RWPE2 (cell line): ENCODE data around the gene SMAD7.

Experiments used
- ATAC-seq: fragments of 200-7000 bp; cut with Tn5 transposase; 3 replicates; pipeline ENCODE4 v1.9.1; 2021; ENCODE audit warnings: low read depth
- DNase-seq: peaks from one replicate; pipeline ENCODE4 v3.0.0-alpha.2; 2020; ENCODE audit warnings: low spot score
- H3K27ac ChIP-seq: fragments of 450-650 bp; 2 replicates; pipeline ENCODE4 v1.5.1; 2017; ENCODE audit warnings: mild to moderate bottlenecking; ENCODE audit not compliant: poor library complexity, severe bottlenecking
- H3K27me3 ChIP-seq: fragments of 250-450 bp; sonication (Bioruptor Pico); 2 replicates; pipeline ENCODE4 v1.5.1; 2021; ENCODE audit warnings: mild to moderate bottlenecking, moderate library complexity; ENCODE audit not compliant: insufficient read depth, poor library complexity, severe bottlenecking
- H3K36me3 ChIP-seq: fragments of 250-450 bp; sonication (Bioruptor Pico); 2 replicates; pipeline ENCODE4 v1.5.1; 2020; ENCODE audit warnings: low read depth, mild to moderate bottlenecking, moderate library complexity
- H3K4me1 ChIP-seq: fragments of 250-450 bp; sonication (Bioruptor Pico); 2 replicates; pipeline ENCODE4 v1.5.1; 2021; ENCODE audit warnings: mild to moderate bottlenecking, moderate library complexity; ENCODE audit not compliant: insufficient read depth, poor library complexity, severe bottlenecking
- H3K4me3 ChIP-seq: fragments of 250-450 bp; sonication (Bioruptor Pico); 2 replicates; pipeline ENCODE4 v1.5.1; 2021; ENCODE audit warnings: mild to moderate bottlenecking, moderate library complexity; ENCODE audit not compliant: severe bottlenecking
- H3K9me3 ChIP-seq: fragments of 250-450 bp; sonication (Bioruptor Pico); 2 replicates; pipeline ENCODE4 v1.5.1; 2021; ENCODE audit warnings: mild to moderate bottlenecking, moderate library complexity; ENCODE audit not compliant: severe bottlenecking
- CTCF ChIP-seq: fragments of 450-650 bp; IDR thresholded peaks from one replicate; pipeline ENCODE4 v1.5.1; 2017; ENCODE audit warnings: mild to moderate bottlenecking, moderate library complexity; ENCODE audit not compliant: poor library complexity, severe bottlenecking

Gene SMAD7

GRCh38 chr18:48966523-48966922 lies 15.8 kb upstream of the SMAD7 start:
- ATAC-seq: no peak
- no peak for TF ChIP-seq CTCF
- H3K9me3 ChIP-seq: no peaks in the 10 kb centered on the region
- no peaks in the 10 kb centered on the region for H3K27me3 ChIP-seq
- no peak for DNase-seq
- no peaks in the 10 kb centered on the region for H3K36me3 ChIP-seq
- no peaks in the 10 kb centered on the region for H3K4me1 ChIP-seq
- H3K4me3 ChIP-seq: no peak overlapping the region
- no peak overlapping the region for H3K27ac ChIP-seq

DNA sequence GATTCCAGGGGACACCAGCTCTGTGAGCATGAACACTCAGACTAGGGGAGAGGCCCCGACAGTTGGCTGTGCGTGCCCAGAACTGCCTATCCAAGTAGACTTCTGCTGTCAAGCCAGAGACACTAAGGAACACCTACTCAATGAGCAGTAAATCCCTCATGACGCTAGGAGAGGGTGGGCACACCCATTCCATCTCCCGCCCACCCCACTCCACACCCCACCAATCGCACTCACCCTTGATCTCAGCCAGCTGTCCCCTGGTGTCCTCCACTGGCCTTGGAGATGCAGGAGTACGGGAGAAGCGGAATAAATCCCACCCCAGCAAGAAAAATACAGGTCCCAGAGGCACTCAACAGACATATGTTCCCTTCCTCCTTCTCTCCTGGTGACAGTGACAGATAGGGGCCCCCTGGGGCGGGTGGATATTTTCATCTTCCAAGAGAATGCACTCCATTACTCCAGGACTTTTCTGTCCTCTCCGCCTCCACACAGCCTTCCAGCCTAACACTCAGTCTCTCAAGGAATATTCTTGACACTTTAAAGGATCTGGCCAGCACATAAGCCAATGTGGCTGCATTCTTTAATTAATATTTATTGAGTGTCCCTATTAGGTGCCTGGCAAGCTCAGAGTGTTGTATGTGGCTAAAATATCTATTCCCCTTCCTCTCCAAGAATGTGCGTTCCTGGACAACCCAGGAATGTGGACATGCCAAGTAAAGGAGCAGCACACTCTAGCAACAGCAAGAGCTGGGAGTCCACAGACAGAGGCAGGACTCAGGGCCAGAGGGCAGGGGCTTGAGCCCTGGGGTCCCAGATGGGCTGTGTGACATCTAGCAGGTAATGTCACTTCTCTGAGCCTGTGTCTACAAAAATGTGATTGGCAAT lies 13.1 kb upstream of the SMAD7 start:
- no peak overlapping the region for H3K4me3 ChIP-seq
- no peak for ATAC-seq
- H3K27ac ChIP-seq: no peak overlapping the region
- peaks cover 10% of the 10 kb centered on the region for H3K4me1 ChIP-seq
- no peaks in the 10 kb centered on the region for H3K36me3 ChIP-seq
- no peak for TF ChIP-seq CTCF
- H3K9me3 ChIP-seq: no peaks in the 10 kb centered on the region
- no peaks in the 10 kb centered on the region for H3K27me3 ChIP-seq
- no peak for DNase-seq

- H3K4me3 ChIP-seq: no peak overlapping the region
- DNase-seq (no peak), ATAC-seq (no peak)
- H3K27ac ChIP-seq: no peak overlapping the region
- no peaks in the 10 kb centered on the region for H3K9me3 ChIP-seq
- no peak for TF ChIP-seq CTCF
- peaks cover 10% of the 10 kb centered on the region for H3K4me1 ChIP-seq
- H3K27me3 ChIP-seq: no peaks in the 10 kb centered on the region
- H3K36me3 ChIP-seq: no peaks in the 10 kb centered on the region
Measured at GRCh38 chr18:48962994-48963561, 12.3 kb upstream of the SMAD7 start.

DNA sequence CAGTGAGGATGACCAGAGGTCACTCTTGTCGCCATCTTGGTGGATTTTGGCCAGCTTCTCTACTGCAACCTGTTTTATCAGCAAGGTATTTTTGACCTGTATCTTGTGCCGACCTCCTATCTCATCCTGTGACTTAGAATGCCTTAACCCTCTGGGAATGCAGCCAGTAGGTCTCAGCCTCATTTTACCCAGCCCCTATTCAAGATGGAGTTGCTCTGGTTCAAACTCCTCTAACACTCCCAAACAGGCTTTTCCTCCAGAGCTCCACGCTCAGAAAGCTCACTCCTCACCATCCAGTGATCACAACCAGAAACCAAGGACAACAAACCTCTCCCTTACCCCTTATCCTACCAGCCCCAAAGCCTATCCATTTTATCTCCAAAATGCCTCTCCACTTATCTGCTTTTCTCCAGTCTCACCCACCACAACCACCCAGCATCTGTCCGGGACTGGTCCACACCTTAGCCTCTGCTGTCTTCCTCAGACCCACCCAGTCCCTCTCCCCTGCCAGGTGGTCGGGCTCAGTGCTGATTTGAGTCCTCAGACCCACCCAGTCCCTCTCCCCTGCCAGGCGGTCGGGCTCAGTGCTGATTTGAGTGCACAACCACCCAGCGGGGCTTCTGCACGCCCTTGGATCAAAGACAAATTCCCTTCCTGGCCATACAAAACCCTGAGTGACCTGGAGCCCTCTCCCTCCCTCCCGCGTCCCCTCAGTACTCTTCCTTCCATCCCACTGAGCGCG lies 11.7 kb upstream of the SMAD7 start:
- DNase-seq: no peak
- TF ChIP-seq CTCF: no peak
- ATAC-seq: no peak
- Histone ChIP-seq H3K27me3 (no peaks in the 10 kb centered on the region), H3K27ac (no peak overlapping the region), H3K4me1 (peaks cover 10% of the 10 kb centered on the region), H3K4me3 (no peak overlapping the region), H3K9me3 (no peaks in the 10 kb centered on the region), H3K36me3 (no peaks in the 10 kb centered on the region)
